HG03280 (cell line): Measurements from ENCODE around the gene FKBP11.
A peak's percentile ranks its signal among the peaks of the same experiment; 100 is the strongest.
"Not testable (repeated sequence)": the region's sequence is repeated elsewhere in the genome, so short reads cannot be mapped to it uniquely, and the experiment has no call there.

Experiments used
- ATAC-seq: cut with Tn5 transposase; IDR thresholded peaks from one replicate; pipeline ENCODE4 v1.9.1; 2021; ENCODE audit warnings: mild to moderate bottlenecking, moderate library complexity; ENCODE audit not compliant: unreplicated experiment

Gene FKBP11

DNA sequence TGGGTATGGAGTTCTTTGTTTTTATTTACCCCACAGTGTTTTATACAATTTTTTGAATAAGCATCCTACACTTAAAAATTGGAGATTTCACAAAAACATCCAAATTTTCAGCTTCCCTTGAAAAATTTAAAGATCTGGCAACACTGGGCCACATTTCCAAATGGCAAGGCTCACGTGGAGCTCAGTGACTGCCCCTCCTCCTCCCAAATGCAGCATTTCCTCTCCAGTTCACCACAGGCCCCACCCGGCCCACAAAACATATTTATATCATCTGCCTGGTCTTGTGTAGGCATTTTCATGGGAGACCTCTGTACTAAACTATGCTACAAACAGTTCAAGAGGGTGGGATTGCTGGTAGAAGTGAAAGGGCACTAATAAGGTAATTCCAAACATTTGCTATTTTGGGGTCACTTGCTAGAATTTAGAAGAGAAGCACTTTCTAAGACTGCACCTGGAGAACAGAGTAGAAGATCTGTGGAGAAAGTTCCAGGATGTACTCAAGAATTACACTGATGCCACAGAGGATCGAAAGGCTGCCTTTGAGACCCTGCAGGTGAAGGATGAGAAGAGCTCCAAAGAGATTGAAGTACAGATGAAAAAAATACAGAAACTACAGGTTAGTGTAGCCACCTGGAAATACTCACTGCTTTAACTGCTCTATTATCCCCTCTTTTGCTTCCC is 7.3 kb downstream of the FKBP11 start:
- no peak for ATAC-seq

DNA sequence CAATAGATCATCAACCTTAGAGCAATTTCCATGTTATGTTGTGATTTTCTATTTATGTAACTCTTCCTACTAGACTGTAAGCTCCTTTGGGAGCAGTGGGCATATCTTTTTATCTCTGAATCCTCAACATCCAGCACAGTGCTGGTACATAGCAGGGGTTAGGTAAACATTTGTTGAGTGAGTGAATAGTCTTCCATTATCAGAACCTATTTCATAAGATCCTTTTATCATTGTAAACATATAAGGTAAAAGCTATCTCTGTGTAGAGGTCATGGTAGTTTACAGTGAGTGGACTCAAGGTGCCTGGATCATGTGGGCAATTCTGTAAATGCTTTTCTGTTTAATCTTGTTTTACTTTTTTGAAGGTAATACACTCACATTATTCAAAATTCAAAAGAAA is 15.1 kb downstream of the FKBP11 start:
- ATAC-seq: no peak

DNA sequence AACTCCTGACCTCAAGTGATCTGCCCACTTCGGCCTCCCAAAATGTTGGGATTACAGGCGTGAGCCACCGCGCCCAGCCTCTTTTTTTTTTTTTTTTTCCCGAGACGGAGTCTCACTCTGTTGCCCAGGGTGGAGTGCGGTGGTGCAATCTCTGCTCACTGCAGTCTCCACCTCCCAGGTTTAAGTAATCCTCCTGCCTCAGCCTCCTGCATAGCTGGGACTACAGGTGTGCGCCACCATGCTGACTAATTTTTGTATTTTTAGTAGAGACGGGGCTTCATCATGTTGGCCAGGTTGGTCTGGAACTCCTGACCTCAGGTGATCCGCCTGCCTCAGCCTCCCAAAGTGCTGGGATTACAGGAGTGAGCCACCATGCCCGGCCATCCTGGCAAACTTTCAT is 15.6 kb downstream of the FKBP11 start:
- ATAC-seq: not testable (repeated sequence)

DNA sequence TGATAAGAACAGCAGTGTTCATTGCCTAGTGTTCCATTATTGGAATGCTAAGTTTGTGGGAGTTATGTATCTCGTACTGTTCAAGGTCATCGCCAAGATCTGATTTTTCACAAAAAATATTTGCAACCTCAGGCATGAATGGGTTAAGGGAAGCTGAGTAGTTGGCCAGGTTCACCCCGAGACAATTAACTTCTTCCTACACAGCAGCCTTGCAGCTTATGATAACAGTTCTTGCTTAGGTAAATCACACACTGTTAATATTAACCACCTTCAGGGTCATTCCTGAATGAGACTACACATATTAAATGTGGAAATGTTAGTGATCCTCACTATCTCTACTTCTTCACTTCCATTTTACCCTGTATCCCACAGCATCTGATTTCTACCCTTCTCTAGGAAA is 18.0 kb downstream of the FKBP11 start:
- ATAC-seq: no peak

DNA sequence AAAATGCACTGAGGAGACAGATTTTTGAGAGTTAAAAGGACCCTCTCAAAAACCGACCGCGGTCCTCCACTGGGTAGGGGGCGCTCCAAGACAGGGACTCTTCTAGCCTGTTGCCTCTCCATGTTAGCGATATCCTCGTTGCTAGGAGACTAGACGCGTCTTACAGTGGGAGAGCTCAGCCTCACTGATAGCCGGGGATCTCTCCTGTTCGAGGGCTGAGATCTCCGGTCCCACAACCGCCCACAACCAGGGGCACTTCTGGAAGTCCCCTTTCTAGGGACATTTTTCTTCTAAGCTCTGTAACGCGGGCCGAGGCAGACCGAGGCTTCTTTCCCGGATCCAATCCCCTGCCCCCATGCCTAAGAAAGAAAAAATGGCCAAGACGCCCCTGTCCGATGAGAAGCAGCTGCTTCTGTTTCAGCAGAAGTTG is 21.3 kb downstream of the FKBP11 start:
- peak; percentile 76 for ATAC-seq

DNA sequence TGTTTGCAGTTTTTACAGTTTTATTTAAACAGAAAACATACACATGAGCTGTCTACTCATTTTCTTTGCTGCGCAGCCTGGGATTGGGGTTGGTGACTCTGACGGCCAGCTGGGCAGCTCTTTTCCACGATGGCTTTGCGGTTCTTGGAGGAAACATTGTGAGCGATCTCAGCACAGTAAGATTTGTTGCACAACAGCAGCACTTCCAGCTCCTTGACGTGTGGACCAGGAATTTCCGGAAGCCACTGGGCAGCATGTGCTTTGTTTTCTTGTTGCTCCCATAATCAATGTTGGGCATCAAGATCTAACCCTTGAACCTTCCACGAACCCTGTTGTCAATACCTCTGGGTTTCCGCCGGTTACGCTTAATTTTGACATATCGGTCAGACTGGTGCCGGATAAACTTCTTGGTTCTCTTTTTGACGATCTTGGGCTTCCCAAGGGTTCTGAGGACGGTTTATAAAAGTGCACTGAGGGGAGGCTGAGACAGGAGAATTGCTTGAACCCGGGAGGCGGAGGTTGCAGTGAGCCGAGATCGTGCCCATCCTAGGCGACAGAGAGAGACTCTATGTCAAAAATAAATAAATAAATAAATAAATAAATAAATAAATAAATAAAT is 21.8 kb downstream of the FKBP11 start:
- ATAC-seq: no peak

DNA sequence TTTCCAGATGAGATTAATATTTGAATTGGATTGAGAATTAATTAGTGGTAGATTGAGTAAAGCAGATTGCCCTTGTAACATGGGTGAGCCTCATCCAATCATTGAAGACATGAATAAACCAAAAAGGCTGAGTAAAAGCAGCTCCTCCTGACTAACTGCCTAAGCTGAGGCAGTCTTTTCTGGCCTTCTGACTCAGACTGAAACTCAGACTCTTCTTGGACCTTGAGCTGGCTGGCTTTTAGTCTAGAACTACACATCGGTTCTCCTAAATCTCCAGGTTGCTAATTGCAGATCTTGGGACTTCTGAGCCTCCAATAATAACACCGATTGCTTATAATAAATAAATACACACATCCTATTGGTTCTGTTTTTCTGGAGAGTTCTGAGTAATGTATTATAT is 24.0 kb downstream of the FKBP11 start:
- ATAC-seq: peak; percentile 64

DNA sequence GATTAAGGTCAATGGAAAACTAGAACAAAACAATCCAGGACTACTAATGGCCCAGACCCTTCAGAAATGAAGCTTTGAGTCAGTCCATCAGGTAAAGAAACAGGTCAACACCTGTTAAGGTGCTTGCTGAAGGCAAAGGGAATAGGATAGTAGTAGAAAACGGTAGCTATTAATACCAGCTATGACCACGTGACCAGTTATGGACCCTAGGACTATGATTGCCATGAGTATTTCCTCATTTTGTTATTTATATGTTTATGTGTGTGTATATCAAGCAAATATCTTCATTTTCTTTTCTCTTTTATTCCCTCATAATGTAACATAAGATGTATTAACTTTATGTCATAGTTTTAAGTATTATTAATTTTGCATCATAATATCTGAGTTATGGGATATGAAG is 25.6 kb downstream of the FKBP11 start:
- ATAC-seq: no peak

DNA sequence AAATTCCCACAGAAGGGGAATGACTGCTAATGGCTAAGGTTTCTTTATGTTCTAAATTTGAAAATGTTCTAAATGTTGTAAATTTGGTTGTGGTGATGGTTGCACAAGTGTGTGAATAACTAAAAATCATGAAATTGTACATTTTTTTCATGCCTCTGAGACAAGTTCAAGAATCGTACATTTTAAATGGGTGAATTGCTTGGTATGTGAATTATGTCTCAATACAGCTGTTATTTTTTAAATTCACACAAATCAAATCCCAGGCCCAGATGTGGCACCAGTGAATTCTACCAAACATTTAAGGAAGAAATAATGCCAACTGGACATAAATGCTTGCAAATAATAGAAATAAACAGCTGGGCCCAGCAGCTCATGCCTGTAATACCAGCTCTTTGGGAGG is 31.0 kb downstream of the FKBP11 start:
- no peak for ATAC-seq

DNA sequence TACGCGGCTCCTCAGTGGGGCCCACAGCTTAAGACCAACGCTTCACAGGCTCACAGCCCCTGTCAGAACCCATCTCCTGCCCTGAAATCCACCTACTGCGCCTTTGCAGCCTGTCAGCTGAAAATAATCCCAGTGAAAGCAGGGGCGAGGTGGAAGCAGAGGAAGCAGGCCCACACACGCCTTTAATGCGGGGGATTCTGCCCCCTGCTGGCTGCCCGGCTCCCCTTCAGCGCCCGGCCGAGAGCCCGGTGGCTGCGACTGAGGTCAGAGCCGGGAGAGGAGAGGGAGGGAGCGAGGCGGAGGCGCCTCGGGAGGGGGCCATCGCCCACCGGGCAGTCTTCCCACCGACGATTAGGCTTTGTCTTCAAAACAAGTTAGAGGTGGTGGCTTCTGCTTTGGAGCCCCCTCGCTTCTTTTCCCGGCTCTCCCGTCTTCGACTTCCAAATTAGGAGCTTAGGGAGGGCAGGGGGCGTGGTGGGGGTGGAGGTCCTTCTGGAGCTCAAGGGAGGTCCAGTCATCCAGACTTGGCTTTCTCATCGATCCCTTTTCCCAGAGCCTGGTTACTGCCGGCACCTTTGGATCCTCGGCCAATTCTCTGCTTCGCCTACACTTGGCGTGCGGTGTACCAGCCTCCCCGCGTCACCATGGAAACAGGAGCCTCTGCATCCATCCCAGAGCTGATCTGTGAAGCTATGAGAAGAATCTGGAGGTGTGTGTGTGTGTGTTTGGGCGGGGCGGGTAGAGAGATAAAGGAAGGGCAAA is 34.5 kb downstream of the FKBP11 start:
- ATAC-seq: no peak

DNA sequence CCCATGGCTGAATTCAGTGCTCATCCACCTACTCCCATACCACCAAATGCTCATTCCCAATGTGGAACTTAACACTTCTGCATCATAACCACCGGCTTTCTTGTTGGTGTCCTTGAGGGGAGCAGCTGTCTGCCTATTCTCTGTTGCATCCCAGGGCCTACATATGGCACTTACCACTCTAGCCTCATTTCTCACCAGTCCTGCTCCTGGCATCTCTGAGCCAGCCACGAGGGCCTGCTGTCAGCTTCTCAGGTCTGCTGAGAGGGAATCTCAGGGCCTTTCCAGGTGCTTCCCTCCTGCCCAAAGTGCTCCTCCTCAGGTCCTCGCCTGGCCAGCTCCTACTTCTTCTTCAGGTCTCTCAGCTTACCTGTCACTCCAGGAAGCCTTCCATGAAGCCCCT is 35.6 kb downstream of the FKBP11 start:
- no peak for ATAC-seq

DNA sequence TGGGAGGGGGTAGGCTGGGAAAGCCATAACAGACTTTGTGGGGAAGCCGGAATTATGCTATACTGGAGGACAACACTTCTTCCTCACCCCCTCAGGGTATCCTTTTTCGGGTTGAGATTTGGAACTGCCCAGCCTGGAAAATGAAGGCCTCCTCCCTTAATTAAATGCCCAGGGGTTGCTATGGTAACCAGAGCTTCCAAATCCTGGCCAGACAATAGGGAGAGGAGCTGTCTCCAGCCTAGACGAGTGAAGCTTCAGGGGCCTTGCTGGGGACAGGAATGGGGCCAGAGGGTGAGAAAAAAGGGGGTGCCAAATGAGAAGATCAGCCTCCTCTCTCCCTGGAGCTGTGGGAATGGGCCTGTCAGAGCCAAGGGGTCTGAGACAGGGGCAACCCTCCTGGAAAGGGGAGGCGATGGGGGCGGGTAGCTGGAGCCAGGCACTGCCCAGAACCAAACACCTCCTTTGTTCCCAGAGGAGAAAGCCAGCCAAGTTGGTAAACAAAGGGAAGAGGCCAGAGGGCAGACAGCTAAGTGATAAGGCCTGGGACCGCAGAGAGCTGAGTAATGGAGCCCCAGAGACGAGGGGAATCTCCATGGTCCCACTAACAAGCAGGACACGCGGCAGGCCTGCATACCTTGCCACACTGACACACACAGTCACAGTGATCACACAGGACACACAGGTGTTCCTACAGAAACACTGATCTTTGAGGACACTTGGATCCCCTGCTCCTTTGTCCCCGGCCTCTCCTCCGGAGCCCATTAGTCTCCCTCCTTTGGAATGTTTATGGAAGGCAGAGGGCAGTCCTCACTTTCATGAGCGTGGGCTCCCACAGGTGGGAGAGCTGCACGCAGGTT is 41.8 kb downstream of the FKBP11 start:
- no peak for ATAC-seq

DNA sequence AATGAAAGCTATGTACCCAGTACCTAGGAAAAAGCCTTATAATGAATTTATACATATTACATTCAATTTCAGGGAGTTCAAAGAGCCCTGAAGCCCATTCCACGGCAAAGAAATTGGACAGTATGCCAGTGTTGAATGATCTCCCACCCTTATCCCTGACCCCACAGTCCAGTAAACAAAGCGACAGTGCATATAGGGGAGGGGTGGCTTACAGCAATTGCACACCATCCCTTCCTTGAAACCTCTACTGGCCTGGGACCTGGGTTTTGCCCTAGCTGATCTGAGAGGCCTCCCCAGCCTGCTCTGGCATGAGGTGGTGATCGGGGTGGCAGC is 42.4 kb downstream of the FKBP11 start:
- ATAC-seq: no peak

DNA sequence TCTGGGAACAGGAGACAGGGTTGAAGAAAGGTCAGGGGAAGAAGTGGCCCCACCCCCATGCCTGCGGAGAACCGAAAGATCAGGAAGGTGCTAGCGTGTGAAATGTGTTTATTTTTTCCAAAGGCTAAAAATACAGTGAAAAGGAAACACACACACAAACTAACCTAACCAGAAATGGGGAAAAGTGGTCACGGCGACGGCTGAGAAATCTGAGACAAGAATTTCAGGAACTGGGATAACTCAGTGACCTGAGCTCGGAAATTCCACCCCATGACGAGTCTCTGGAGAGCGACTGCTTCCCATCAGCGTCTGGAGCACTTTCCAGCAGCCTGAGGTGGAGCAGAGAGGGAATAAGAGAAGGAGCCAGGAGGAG is 43.0 kb downstream of the FKBP11 start:
- ATAC-seq: no peak

DNA sequence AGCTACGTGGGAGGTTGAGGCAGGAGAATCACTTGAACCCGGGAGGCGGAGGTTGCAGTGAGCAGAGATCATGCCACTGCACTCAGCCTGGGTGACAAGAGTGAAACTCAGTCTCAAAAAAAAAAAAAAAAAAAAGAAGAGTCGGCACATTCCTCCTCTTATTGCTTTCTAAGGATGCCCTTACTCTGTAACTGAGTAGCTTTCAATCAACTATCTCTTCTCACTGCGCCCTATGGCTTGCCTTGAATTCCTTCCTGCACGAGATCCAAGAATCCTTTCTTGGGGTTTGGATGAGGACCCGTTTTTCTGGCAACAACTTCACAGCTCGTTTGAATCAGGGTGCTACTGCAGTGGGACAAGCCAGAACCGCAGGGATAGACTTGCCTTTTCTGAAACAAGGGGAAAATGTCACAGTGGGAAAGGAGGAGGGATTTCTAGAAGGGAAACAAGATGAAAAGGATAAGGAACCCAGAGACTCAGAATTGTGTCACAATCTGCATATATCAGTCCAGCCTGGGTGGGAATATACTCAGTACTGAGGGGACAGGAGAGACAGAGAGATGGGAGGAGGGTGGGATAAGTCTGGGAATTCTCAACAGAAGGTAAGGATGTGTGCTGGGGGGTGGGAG is 43.5 kb downstream of the FKBP11 start:
- no peak for ATAC-seq

DNA sequence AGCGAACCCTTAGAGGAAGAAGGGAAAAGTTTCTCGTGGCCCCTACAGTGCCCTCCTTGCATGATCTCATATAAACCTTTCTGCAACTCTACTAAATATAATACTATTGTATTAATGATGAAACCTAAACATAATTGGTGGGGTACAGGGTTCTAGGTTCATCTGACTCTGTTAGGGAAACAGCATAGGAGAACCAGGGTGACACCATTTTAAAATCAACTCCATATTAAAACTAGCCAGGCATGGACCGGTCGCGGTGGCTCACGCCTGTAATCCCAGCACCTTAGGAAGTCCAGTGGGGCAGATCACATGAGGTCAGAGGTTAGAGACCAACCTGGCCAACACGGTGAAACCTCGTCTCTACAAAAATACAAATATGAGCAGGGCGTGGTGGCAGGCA is 44.6 kb downstream of the FKBP11 start:
- no peak for ATAC-seq

DNA sequence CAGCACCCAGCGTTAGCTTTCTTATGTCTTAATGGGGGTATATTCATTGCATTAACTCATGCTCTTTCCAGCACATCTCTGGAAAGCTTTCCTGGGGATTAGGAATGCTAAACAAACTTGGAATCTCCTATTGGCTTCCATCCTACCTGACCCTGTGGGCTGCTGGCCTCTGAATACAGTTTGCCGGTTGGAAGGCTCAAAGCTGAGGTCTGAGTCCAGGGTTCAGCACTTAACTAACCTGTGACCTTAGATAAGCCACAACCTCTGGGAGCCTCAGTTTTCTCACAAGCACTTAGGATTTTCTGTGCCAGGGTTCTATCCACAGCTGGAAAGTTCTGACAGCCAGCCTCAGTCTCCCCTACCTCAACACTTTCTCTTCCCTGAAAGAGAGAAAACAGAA is 46.7 kb downstream of the FKBP11 start:
- ATAC-seq: no peak

DNA sequence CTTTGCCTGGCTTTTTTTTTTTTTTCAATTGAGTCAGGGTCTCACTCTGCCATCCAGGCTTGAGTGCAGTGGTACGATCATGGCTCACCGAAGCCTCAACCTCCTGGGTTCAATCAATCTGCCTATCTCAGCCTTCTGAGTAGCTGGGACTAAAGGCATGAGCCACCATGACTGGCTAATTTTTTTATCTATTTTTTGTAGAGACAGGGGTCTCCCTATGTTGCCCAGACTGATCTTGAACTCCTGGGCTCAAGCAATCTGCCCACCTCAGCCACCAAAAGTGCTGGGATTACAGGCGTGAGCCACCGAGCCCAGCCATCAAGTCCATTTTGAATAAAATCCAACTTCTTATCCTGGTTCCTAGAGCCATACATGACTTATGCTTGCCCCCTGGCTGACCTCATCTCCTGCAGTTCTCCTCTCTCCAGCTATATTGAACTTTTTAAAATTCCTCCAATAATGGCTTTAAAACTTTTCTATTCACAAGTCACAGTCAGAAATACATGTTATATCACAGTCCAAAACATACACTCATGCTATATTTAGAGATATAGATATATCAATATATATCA is 49.3 kb downstream of the FKBP11 start:
- no peak for ATAC-seq

DNA sequence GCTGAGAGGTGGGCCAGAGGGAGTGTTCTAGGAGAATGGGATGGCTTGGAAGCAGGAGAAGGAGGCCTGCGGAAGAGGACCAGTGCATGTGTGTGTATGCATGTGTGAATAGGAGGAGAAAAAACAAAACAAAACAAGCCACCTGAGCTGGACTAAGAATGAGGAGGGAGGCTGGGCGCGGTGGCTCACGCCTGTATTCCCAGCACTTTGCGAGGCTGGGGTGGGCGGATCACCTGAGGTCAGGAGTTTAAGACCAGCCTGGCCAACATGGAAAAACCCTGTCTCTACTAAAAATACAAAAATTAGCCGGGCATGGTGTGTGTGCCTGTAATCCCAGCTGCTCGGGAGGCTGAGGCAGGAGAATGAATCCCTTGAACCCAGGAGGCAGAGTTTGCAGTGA is 51.8 kb downstream of the FKBP11 start:
- ATAC-seq: not testable (repeated sequence)

DNA sequence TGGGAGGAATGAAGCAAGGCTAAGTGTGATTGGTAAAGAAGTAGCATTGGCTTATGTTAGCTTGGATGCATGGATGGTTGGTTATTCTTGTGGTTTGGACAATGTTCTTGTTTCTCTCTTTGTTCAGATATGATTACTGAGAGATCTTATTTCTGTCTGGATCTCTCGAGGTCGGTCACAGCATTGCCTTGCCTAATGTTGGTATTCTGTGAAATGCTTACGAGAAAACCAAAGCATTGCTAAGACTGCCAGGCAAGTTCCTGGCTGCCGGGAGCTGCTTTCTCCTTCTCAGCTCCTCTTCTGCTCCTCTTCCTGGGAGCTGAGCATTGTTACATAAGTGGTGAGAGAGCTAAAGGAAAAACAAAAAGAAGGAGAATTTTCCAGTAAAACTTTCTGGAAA is 52.2 kb downstream of the FKBP11 start:
- ATAC-seq: no peak
